Colonic mucosa (tissue), 4 donors: ENCODE results near the gene C2CD4D. TPM values are rescaled to one million over a fixed set of nuclear protein-coding genes. Genes with fewer than 3 reads are reported as not detected.

Experiments
- DNase-seq: peaks from one replicate; pipeline ENCODE4 v3.0.0-alpha.2; 2020
- H3K27ac ChIP-seq: fragments of 200-600 bp; one replicate; pipeline ENCODE4 v1.8.0; 2021
- H3K27me3 ChIP-seq: fragments of 200-600 bp; one replicate; pipeline ENCODE4 v1.8.0; 2021
- H3K36me3 ChIP-seq: fragments of 200-600 bp; one replicate; pipeline ENCODE4 v1.8.0; 2021
- H3K4me1 ChIP-seq: fragments of 200-600 bp; one replicate; pipeline ENCODE4 v1.8.0; 2021; ENCODE audit warnings: mild to moderate bottlenecking
- H3K4me3 ChIP-seq: fragments of 200-600 bp; one replicate; pipeline ENCODE4 v1.8.0; 2021
- H3K9ac ChIP-seq, 2 donors: one replicate each; pipeline ENCODE4 v1.7.0; 2013; ENCODE audit warnings: control low read depth in 2 of 2, low read depth in 2 of 2, low read length in 2 of 2
- H3K9me3 ChIP-seq: fragments of 200-600 bp; one replicate; pipeline ENCODE4 v1.8.0; 2021
- CTCF ChIP-seq: fragments of 200-600 bp; IDR thresholded peaks from one replicate; pipeline ENCODE4 v1.8.0; 2022; ENCODE audit warnings: antibody characterized with exemption, mild to moderate bottlenecking
- intact Hi-C: fragments of 100-400 bp; cut with DNase I; formaldehyde crosslinking; loops from one replicate; pipeline ENCODE4 v1.14.1; 2022
- total RNA-seq, 2 donors: library from RNA; stranded (reverse); fragmentation: NEBNext Ultra II Directional in 1 of 2; extraction: Animal tissue kit (Norgen Biotek cat#: 25700) in 1 of 2; gene quantifications; one replicate each; pipeline ENCODE4 v1.2.1, GENCODE V29; 2021
- donor health status: healthy.
- donor health status: DM: no; HTN: no; CAD: no.
- donor health status: DM: no; HTN: no; CAD: no.

The C2CD4D gene
- total RNA-seq, 2 donors from 2014 or later = 0.85 to 1.6 TPM

- H3K27me3 ChIP-seq = peaks cover 6% of the 10 kb centered on the region
- TF ChIP-seq CTCF = no peak
- H3K4me3 ChIP-seq = peak overlapping the region; percentile 35
- no peaks in the 10 kb centered on the region for H3K36me3 ChIP-seq
- peak overlapping the region; percentile 90 for H3K27ac ChIP-seq
- no peaks in the 10 kb centered on the region for H3K9me3 ChIP-seq
- intact Hi-C loops = no loop called here
- DNase-seq = no peak
- peak overlapping the region; percentile 40 to 89 for H3K9ac ChIP-seq
- no peaks in the 10 kb centered on the region for H3K4me1 ChIP-seq
Measured at GRCh38 chr1:151840421-151840820, 801 bp upstream of the C2CD4D start.

DNA sequence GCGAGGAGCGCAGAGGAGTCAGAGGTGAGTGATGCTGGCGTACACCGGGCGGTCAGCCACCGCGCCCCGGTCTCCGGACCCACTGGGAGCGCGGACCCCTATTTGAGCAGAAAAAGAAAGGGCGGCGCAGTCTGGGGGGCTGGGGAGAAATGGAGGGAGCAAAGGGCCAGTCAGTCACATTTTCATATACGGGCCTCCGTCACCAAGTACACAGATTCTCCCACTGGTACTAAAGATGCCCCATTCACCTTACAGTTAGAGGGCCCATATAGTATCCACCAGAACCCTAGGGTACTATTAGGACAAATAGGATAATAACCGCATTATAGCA is 573 bp downstream of the C2CD4D start:
- Histone ChIP-seq H3K4me3 (peak overlapping the region; percentile 35), H3K36me3 (no peaks in the 10 kb centered on the region), H3K9me3 (no peaks in the 10 kb centered on the region), H3K27ac (peak overlapping the region; percentile 90), H3K9ac (peak overlapping the region in 1 of 2 donors; percentile 89), H3K4me1 (no peaks in the 10 kb centered on the region), H3K27me3 (peaks cover 6% of the 10 kb centered on the region)
- no peak for DNase-seq
- intact Hi-C loops = loop anchor here (10.0 kb wide), 2 partner anchors 144 to 244 kb away; no protein-coding TSS in a partner anchor
- no peak for TF ChIP-seq CTCF

- Histone ChIP-seq H3K4me3 (peak overlapping the region; percentile 25), H3K4me1 (no peaks in the 10 kb centered on the region), H3K27ac (no peak overlapping the region), H3K27me3 (peaks cover 6% of the 10 kb centered on the region), H3K36me3 (no peaks in the 10 kb centered on the region), H3K9ac (peak overlapping the region; percentile 36 to 89), H3K9me3 (no peaks in the 10 kb centered on the region)
- DNase-seq = no peak
- TF ChIP-seq CTCF = no peak
- intact Hi-C loops = loop anchor here (10.0 kb wide), 2 partner anchors 144 to 244 kb away; no protein-coding TSS in a partner anchor
Measured at GRCh38 chr1:151838222-151839081, 1.2 kb downstream of the C2CD4D start.

- intact Hi-C loops = loop anchor here (10.0 kb wide), 2 partner anchors 143 to 243 kb away; no protein-coding TSS in a partner anchor
- Histone ChIP-seq H3K4me1 (no peaks in the 10 kb centered on the region), H3K36me3 (no peaks in the 10 kb centered on the region), H3K9ac (peak overlapping the region; percentile 2 to 36), H3K27ac (peak overlapping the region; percentile 46), H3K27me3 (peaks cover 6% of the 10 kb centered on the region), H3K4me3 (peak overlapping the region; percentile 25), H3K9me3 (no peaks in the 10 kb centered on the region)
- no peak for DNase-seq
- no peak for TF ChIP-seq CTCF
Measured at GRCh38 chr1:151837884-151838221, 1.8 kb downstream of the C2CD4D start.

DNA sequence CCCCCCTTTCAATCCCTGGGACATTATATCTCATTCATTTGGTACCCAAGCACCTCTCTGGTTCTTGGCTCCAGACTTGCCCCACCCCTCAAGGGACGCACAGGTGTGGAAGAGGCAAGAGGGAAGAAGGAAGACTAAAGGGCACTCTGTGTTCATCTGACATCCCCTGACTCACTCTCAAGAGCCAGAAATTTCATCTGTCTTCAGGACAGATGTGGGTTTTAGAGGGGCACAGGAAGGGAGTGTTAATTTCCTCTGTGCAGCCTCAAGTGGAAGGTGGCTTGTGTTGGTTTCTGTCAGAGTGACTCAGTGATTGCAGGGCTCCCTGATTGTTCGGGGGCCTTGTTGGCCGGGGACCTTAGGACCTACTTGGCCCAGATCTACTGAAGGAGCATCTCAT is 2.4 kb downstream of the C2CD4D start:
- peak overlapping the region in 1 of 2 donors; percentile 2 for H3K9ac ChIP-seq
- H3K9me3 ChIP-seq = no peaks in the 10 kb centered on the region
- peaks cover 6% of the 10 kb centered on the region for H3K4me1 ChIP-seq
- intact Hi-C loops = loop anchor here (10.0 kb wide), 2 partner anchors 142 to 242 kb away; no protein-coding TSS in a partner anchor
- peak overlapping the region; percentile 46 for H3K27ac ChIP-seq
- peaks cover 6% of the 10 kb centered on the region for H3K27me3 ChIP-seq
- no peak for DNase-seq
- no peaks in the 10 kb centered on the region for H3K36me3 ChIP-seq
- no peak for TF ChIP-seq CTCF
- no peak overlapping the region for H3K4me3 ChIP-seq
